Smooth muscle cell (in vitro differentiated cells): ENCODE measurements around the gene PIK3CD. TPM values are rescaled to one million over a fixed set of nuclear protein-coding genes. Genes with fewer than 3 reads are reported as not detected.
"Not testable (repeated sequence)": the region's sequence is repeated elsewhere in the genome, so short reads cannot be mapped to it uniquely, and the experiment has no call there.

Source experiments
- DNase-seq: peaks from one replicate; lab custom pipeline; 2025; ENCODE audit not compliant: unreplicated experiment; lab: John Stamatoyannopoulos, UW
- H2AFZ ChIP-seq: fragments of 200-600 bp; sonication (generic); 2 replicates; pipeline ENCODE4 v1.6.0; 2016; ENCODE audit warnings: antibody characterized with exemption, low read depth, mild to moderate bottlenecking
- H3F3A ChIP-seq: fragments of 200-600 bp; sonication (generic); 2 replicates; pipeline ENCODE4 v1.6.0; 2017; ENCODE audit warnings: antibody characterized with exemption, low read depth
- H3K27ac ChIP-seq: fragments of 200-600 bp; sonication (generic); 2 replicates; pipeline ENCODE4 v1.5.1; 2016; ENCODE audit warnings: low read depth, mild to moderate bottlenecking
- H3K27me3 ChIP-seq: fragments of 200-600 bp; sonication (generic); 2 replicates; pipeline ENCODE4 v1.6.1; 2016; ENCODE audit warnings: low read depth, mild to moderate bottlenecking
- H3K36me3 ChIP-seq: fragments of 200-600 bp; sonication (generic); 2 replicates; pipeline ENCODE4 v1.5.1; 2016; ENCODE audit warnings: low read depth
- H3K4me1 ChIP-seq: fragments of 200-600 bp; sonication (generic); 2 replicates; pipeline ENCODE4 v1.5.1; 2016; ENCODE audit warnings: low read depth
- H3K4me2 ChIP-seq: fragments of 200-600 bp; sonication (generic); 2 replicates; pipeline ENCODE4 v1.6.0; 2016; ENCODE audit warnings: mild to moderate bottlenecking
- H3K4me3 ChIP-seq: fragments of 200-600 bp; sonication (generic); 2 replicates; pipeline ENCODE4 v1.5.1; 2016; ENCODE audit warnings: mild to moderate bottlenecking
- H3K79me2 ChIP-seq: fragments of 200-600 bp; sonication (generic); 2 replicates; pipeline ENCODE4 v1.6.0; 2016; ENCODE audit warnings: low read depth, mild to moderate bottlenecking
- H3K9ac ChIP-seq: fragments of 200-600 bp; sonication (generic); 2 replicates; pipeline ENCODE4 v1.6.0; 2016; ENCODE audit warnings: low read depth
- H3K9me3 ChIP-seq: fragments of 200-600 bp; sonication (generic); replicated peaks from 2 replicates; pipeline ENCODE4 v1.5.1; 2016; ENCODE audit warnings: low read depth
- H4K20me1 ChIP-seq: fragments of 200-600 bp; sonication (generic); 2 replicates; pipeline ENCODE4 v1.6.0; 2016; ENCODE audit warnings: low read depth
- CTCF ChIP-seq: fragments of 200-600 bp; sonication (generic); IDR thresholded peaks from 2 replicates; pipeline ENCODE4 v1.5.1; 2017; ENCODE audit warnings: borderline replicate concordance, mild to moderate bottlenecking, antibody characterized with exemption; ENCODE audit not compliant: insufficient read depth, poor library complexity, severe bottlenecking
- WGBS: methylation state at CpG from one replicate; pipeline ENCODE4 v1.1.7; 2016; ENCODE audit warnings: low lambda C conversion rate; 5-methylcytosine and 5-hydroxymethylcytosine counted together
- polyA plus RNA-seq: library from polyadenylated mRNA; unstranded; fragments of >200 nt; fragmentation: Nextera tagmentation; extraction: Ambion mirVana; gene quantifications from 2 replicates; pipeline ENCODE4 v1.2.1, GENCODE V29; 2016
- total RNA-seq: library from RNA; depleted of rRNA; stranded (reverse); fragments of >200 nt; gene quantifications from 2 replicates; pipeline ENCODE4 v1.2.3, GENCODE V29; 2014

The PIK3CD gene
- total and polyA plus RNA-seq, 2 experiments from 2014 or later = 3.9 to 4.1 TPM

DNA sequence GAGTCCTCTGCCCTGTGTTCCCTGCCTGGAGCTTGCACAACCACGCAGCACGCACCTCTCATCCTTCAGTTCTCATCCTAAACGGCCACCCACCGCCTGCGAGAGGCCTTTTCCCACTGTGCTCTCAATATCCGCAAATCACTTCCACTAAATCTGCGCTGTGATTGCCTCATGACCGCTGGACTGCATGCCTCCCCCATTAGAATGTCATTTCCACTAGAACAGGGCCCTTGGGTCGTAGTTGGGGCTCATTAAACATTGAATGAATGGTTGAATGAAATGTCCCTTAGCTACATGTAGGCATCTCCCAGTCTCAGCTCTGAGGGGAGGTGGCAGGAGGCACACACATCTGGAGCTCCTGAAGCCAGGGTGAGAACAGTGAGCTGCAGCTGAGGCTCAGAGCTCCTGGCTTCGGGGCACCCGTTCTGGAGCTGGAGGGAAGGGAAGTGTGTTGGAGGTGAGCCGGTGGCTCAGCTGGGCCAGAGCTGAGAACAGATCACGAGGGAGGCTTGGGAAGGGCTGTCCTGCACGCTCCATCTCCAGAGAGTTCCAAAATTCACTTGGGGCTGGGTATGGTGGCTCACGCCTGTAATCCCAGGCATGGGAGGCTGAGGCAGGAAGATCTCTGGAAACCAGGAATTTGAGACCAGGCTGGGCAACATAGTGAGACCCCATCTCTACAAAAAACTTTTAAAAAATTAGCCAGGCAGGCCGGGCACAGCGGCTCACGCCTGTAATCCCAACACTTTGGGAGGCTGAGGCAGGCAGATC lies 32.4 kb upstream of the PIK3CD start:
- Histone ChIP-seq H3K4me2 (no peak overlapping the region), H3K79me2 (no peaks in the 10 kb centered on the region), H3K27ac (no peak overlapping the region), H2AFZ (no peak overlapping the region), H3F3A (no peaks in the 10 kb centered on the region), H4K20me1 (no peaks in the 10 kb centered on the region), H3K36me3 (no peaks in the 10 kb centered on the region), H3K4me1 (no peaks in the 10 kb centered on the region), H3K4me3 (no peak overlapping the region), H3K9me3 (no peaks in the 10 kb centered on the region), H3K9ac (no peak overlapping the region), H3K27me3 (peaks cover 6% of the 10 kb centered on the region)
- TF ChIP-seq CTCF = no peak
- WGBS = 93% methylated on average over 18 of the region's 18 CpGs
- no peak for DNase-seq

DNA sequence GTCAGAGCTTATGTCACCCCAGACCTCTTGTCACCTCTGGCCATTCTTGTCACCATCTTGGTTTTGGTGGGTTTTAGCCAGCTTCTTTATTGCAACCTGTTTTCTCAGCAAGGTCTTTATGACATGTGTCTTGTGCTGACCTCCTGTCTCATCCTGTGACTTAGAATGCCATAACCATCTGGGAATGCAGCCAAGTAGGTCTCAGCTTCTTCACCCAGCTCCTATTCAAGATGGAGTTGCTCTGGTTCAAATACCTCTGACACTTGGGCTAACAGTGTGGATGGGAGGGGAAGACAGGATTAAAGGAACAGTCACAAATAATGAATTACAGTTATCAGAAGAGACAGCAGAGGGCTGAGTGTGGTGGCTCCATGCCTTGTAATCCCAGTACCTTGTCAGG lies 30.5 kb upstream of the PIK3CD start:
- H3K4me1 ChIP-seq = no peaks in the 10 kb centered on the region
- TF ChIP-seq CTCF = no peak

DNA sequence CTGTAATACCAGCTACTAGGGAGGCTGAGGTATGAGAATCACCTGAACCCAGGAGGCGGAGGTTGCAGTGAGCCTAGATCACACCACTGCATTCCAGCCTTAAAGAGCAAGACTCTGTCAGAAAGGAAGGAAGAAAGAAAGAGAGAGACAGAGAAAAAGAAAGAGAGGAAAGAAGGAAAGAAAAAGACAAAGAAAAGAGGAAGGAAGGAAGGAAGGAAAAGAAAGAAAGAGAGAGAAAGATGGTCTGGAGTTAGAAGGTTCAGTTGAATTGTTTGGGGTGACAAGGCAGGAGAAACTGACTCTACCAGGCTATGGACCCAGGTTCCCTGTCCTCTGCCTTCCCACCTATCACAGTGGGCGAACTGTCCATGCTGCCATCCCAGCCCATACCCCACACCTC lies 27.4 kb upstream of the PIK3CD start:
- Histone ChIP-seq H3K27me3 (peaks cover 2% of the 10 kb centered on the region), H3F3A (no peaks in the 10 kb centered on the region), H3K36me3 (no peaks in the 10 kb centered on the region), H2AFZ (no peak overlapping the region), H4K20me1 (no peaks in the 10 kb centered on the region), H3K79me2 (no peaks in the 10 kb centered on the region), H3K4me2 (no peak overlapping the region), H3K4me3 (no peak overlapping the region), H3K4me1 (no peaks in the 10 kb centered on the region), H3K9me3 (no peaks in the 10 kb centered on the region), H3K27ac (no peak overlapping the region), H3K9ac (no peak overlapping the region)
- no peak for DNase-seq
- no peak for TF ChIP-seq CTCF
- 98% methylated on average over 2 of the region's 2 CpGs for WGBS

More for the DNA sequence above, 30.5 kb upstream of the PIK3CD start:
- H4K20me1 ChIP-seq = no peaks in the 10 kb centered on the region
- no peaks in the 10 kb centered on the region for H3K9me3 ChIP-seq
- DNase-seq = no peak
- no peak overlapping the region for H2AFZ ChIP-seq
- no peaks in the 10 kb centered on the region for H3K79me2 ChIP-seq
- H3F3A ChIP-seq = no peaks in the 10 kb centered on the region
- no peaks in the 10 kb centered on the region for H3K36me3 ChIP-seq
- no peak overlapping the region for H3K4me3 ChIP-seq
- H3K27ac ChIP-seq = no peak overlapping the region
- H3K27me3 ChIP-seq = peaks cover 6% of the 10 kb centered on the region
- H3K4me2 ChIP-seq = no peak overlapping the region
- no peak overlapping the region for H3K9ac ChIP-seq

DNA sequence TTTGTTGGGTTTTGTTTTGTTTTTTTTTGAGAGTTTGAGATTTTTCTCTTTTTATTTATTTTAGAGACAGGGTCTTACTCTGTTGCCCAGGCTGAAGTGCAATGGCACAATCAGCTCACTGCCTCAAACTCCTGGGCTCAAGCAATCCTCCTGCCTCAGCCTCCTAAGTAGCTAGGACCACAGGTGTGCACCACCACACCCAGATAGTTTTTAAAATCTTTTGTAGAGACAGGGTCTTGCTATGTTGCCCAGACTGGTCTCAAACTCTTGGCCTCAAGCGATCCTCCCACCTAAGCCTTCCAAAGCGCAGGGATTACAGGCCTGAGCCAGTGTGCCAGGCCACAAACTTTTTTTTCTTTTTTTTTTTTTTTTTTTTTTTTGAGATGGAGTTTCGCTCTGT lies 26.5 kb upstream of the PIK3CD start:
- not testable (repeated sequence) for H3K9ac ChIP-seq, DNase-seq, H3F3A ChIP-seq, H3K36me3 ChIP-seq, H3K4me1 ChIP-seq, H3K9me3 ChIP-seq, H3K4me2 ChIP-seq, H2AFZ ChIP-seq, H4K20me1 ChIP-seq, H3K27ac ChIP-seq, H3K4me3 ChIP-seq, H3K27me3 ChIP-seq, H3K79me2 ChIP-seq
- WGBS = 98% methylated on average over 2 of the region's 3 CpGs
